ENCODE measurements around the gene TASP1.

TASP1 gene

GRCh38 chr20:13447385-13448180 lies 191.1 kb downstream of the TASP1 start:
- H3K9ac ChIP-seq (ENCODE audit: low read length in 2 of 2), result no peak overlapping the region
- no peaks in the 10 kb centered on the region for H3K4me1 ChIP-seq (ENCODE audit: control insufficient read depth, insufficient read depth, low read length)
- H3K27me3 ChIP-seq (ENCODE audit: control insufficient read depth in 1 of 2, insufficient read depth in 2 of 2, low read length in 2 of 2), result no peaks in the 10 kb centered on the region
- H3K36me3 ChIP-seq (ENCODE audit: control insufficient read depth in 2 of 2, insufficient read depth in 2 of 2, low read length in 2 of 2), result no peaks in the 10 kb centered on the region
- no peak overlapping the region for H3K4me3 ChIP-seq (ENCODE audit: low read length in 2 of 2)
- no peak overlapping the region for H3K27ac ChIP-seq (ENCODE audit: low read length)
- no peaks in the 10 kb centered on the region for H3K9me3 ChIP-seq (ENCODE audit: control insufficient read depth in 2 of 2, low read length in 2 of 2)

- no peak overlapping the region for H3K4me3 ChIP-seq (ENCODE audit: low read length in 2 of 2)
- H3K9me3 ChIP-seq (ENCODE audit: control insufficient read depth in 2 of 2, low read length in 2 of 2), result peaks cover 0 to 3% of the 10 kb centered on the region in 2 donors
- no peak overlapping the region for H3K27ac ChIP-seq (ENCODE audit: low read length)
- no peaks in the 10 kb centered on the region for H3K27me3 ChIP-seq (ENCODE audit: control insufficient read depth in 1 of 2, insufficient read depth in 2 of 2, low read length in 2 of 2)
- no peak overlapping the region for H3K9ac ChIP-seq (ENCODE audit: low read length in 2 of 2)
- H3K4me1 ChIP-seq (ENCODE audit: control insufficient read depth, insufficient read depth, low read length), result no peaks in the 10 kb centered on the region
- H3K36me3 ChIP-seq (ENCODE audit: control insufficient read depth in 2 of 2, insufficient read depth in 2 of 2, low read length in 2 of 2), result no peaks in the 10 kb centered on the region
Measured at GRCh38 chr20:13443690-13444089, 195.0 kb downstream of the TASP1 start.

GRCh38 chr20:13442986-13443385 lies 195.7 kb downstream of the TASP1 start:
- Histone ChIP-seq H3K4me1 (ENCODE audit: control insufficient read depth, insufficient read depth, low read length) (no peaks in the 10 kb centered on the region), H3K27ac (ENCODE audit: low read length) (no peak overlapping the region), H3K36me3 (ENCODE audit: control insufficient read depth in 2 of 2, insufficient read depth in 2 of 2, low read length in 2 of 2) (no peaks in the 10 kb centered on the region)

GRCh38 chr20:13441388-13441787 lies 197.3 kb downstream of the TASP1 start:
- Histone ChIP-seq H3K27me3 (ENCODE audit: control insufficient read depth in 1 of 2, insufficient read depth in 2 of 2, low read length in 2 of 2) (no peaks in the 10 kb centered on the region), H3K36me3 (ENCODE audit: control insufficient read depth in 2 of 2, insufficient read depth in 2 of 2, low read length in 2 of 2) (no peaks in the 10 kb centered on the region), H3K9me3 (ENCODE audit: control insufficient read depth in 2 of 2, low read length in 2 of 2) (peaks cover 0 to 3% of the 10 kb centered on the region in 2 donors), H3K4me1 (ENCODE audit: control insufficient read depth, insufficient read depth, low read length) (no peaks in the 10 kb centered on the region), H3K9ac (ENCODE audit: low read length in 2 of 2) (no peak overlapping the region), H3K4me3 (ENCODE audit: low read length in 2 of 2) (no peak overlapping the region), H3K27ac (ENCODE audit: low read length) (no peak overlapping the region)

More at GRCh38 chr20:13442986-13443385, 195.7 kb downstream of the TASP1 start:
- Histone ChIP-seq H3K9ac (ENCODE audit: low read length in 2 of 2) (no peak overlapping the region), H3K9me3 (ENCODE audit: control insufficient read depth in 2 of 2, low read length in 2 of 2) (peaks cover 0 to 3% of the 10 kb centered on the region in 2 donors), H3K27me3 (ENCODE audit: control insufficient read depth in 1 of 2, insufficient read depth in 2 of 2, low read length in 2 of 2) (no peaks in the 10 kb centered on the region), H3K4me3 (ENCODE audit: low read length in 2 of 2) (no peak overlapping the region)

GRCh38 chr20:13436530-13436929 lies 202.2 kb downstream of the TASP1 start:
- H3K27me3 ChIP-seq (ENCODE audit: control insufficient read depth in 1 of 2, insufficient read depth in 2 of 2, low read length in 2 of 2), result no peaks in the 10 kb centered on the region
- peaks cover 0 to 3% of the 10 kb centered on the region in 2 donors for H3K9me3 ChIP-seq (ENCODE audit: control insufficient read depth in 2 of 2, low read length in 2 of 2)
- no peaks in the 10 kb centered on the region for H3K4me1 ChIP-seq (ENCODE audit: control insufficient read depth, insufficient read depth, low read length)
- H3K36me3 ChIP-seq (ENCODE audit: control insufficient read depth in 2 of 2, insufficient read depth in 2 of 2, low read length in 2 of 2), result no peaks in the 10 kb centered on the region
- no peak overlapping the region for H3K27ac ChIP-seq (ENCODE audit: low read length)
- H3K4me3 ChIP-seq (ENCODE audit: low read length in 2 of 2), result no peak overlapping the region
- no peak overlapping the region for H3K9ac ChIP-seq (ENCODE audit: low read length in 2 of 2)

GRCh38 chr20:13432126-13432525 lies 206.6 kb downstream of the TASP1 start:
- Histone ChIP-seq H3K36me3 (ENCODE audit: control insufficient read depth in 2 of 2, insufficient read depth in 2 of 2, low read length in 2 of 2) (no peaks in the 10 kb centered on the region), H3K27me3 (ENCODE audit: control insufficient read depth in 1 of 2, insufficient read depth in 2 of 2, low read length in 2 of 2) (no peaks in the 10 kb centered on the region), H3K9ac (ENCODE audit: low read length in 2 of 2) (no peak overlapping the region), H3K4me1 (ENCODE audit: control insufficient read depth, insufficient read depth, low read length) (no peaks in the 10 kb centered on the region), H3K27ac (ENCODE audit: low read length) (no peak overlapping the region), H3K9me3 (ENCODE audit: control insufficient read depth in 2 of 2, low read length in 2 of 2) (peaks cover 0 to 3% of the 10 kb centered on the region in 2 donors), H3K4me3 (ENCODE audit: low read length in 2 of 2) (no peak overlapping the region)

- Histone ChIP-seq H3K9ac (ENCODE audit: low read length in 2 of 2) (no peak overlapping the region), H3K27ac (ENCODE audit: low read length) (no peak overlapping the region), H3K9me3 (ENCODE audit: control insufficient read depth in 2 of 2, low read length in 2 of 2) (peaks cover 0 to 3% of the 10 kb centered on the region in 2 donors), H3K4me3 (ENCODE audit: low read length in 2 of 2) (no peak overlapping the region), H3K36me3 (ENCODE audit: control insufficient read depth in 2 of 2, insufficient read depth in 2 of 2, low read length in 2 of 2) (no peaks in the 10 kb centered on the region), H3K4me1 (ENCODE audit: control insufficient read depth, insufficient read depth, low read length) (peaks cover 2% of the 10 kb centered on the region), H3K27me3 (ENCODE audit: control insufficient read depth in 1 of 2, insufficient read depth in 2 of 2, low read length in 2 of 2) (no peaks in the 10 kb centered on the region)
Measured at GRCh38 chr20:13430346-13431002, 208.3 kb downstream of the TASP1 start.

GRCh38 chr20:13428684-13429083 lies 210.0 kb downstream of the TASP1 start:
- H3K27me3 ChIP-seq (ENCODE audit: control insufficient read depth in 1 of 2, insufficient read depth in 2 of 2, low read length in 2 of 2), result no peaks in the 10 kb centered on the region
- H3K4me3 ChIP-seq (ENCODE audit: low read length in 2 of 2), result no peak overlapping the region
- H3K4me1 ChIP-seq (ENCODE audit: control insufficient read depth, insufficient read depth, low read length), result peaks cover 4% of the 10 kb centered on the region
- H3K9ac ChIP-seq (ENCODE audit: low read length in 2 of 2), result no peak overlapping the region
- no peaks in the 10 kb centered on the region for H3K36me3 ChIP-seq (ENCODE audit: control insufficient read depth in 2 of 2, insufficient read depth in 2 of 2, low read length in 2 of 2)
- peaks cover 0 to 3% of the 10 kb centered on the region in 2 donors for H3K9me3 ChIP-seq (ENCODE audit: control insufficient read depth in 2 of 2, low read length in 2 of 2)
- H3K27ac ChIP-seq (ENCODE audit: low read length), result no peak overlapping the region

- peaks cover 4% of the 10 kb centered on the region for H3K4me1 ChIP-seq (ENCODE audit: control insufficient read depth, insufficient read depth, low read length)
- no peak overlapping the region for H3K9ac ChIP-seq (ENCODE audit: low read length in 2 of 2)
- no peak overlapping the region for H3K4me3 ChIP-seq (ENCODE audit: low read length in 2 of 2)
- peaks cover 0 to 3% of the 10 kb centered on the region in 2 donors for H3K9me3 ChIP-seq (ENCODE audit: control insufficient read depth in 2 of 2, low read length in 2 of 2)
- H3K27ac ChIP-seq (ENCODE audit: low read length), result no peak overlapping the region
- no peaks in the 10 kb centered on the region for H3K27me3 ChIP-seq (ENCODE audit: control insufficient read depth in 1 of 2, insufficient read depth in 2 of 2, low read length in 2 of 2)
- H3K36me3 ChIP-seq (ENCODE audit: control insufficient read depth in 2 of 2, insufficient read depth in 2 of 2, low read length in 2 of 2), result no peaks in the 10 kb centered on the region
Measured at GRCh38 chr20:13426870-13427269, 211.9 kb downstream of the TASP1 start.

GRCh38 chr20:13425381-13426135 lies 213.2 kb downstream of the TASP1 start:
- Histone ChIP-seq H3K9ac (ENCODE audit: low read length in 2 of 2) (no peak overlapping the region), H3K36me3 (ENCODE audit: control insufficient read depth in 2 of 2, insufficient read depth in 2 of 2, low read length in 2 of 2) (no peaks in the 10 kb centered on the region), H3K27ac (ENCODE audit: low read length) (no peak overlapping the region), H3K27me3 (ENCODE audit: control insufficient read depth in 1 of 2, insufficient read depth in 2 of 2, low read length in 2 of 2) (no peaks in the 10 kb centered on the region), H3K4me3 (ENCODE audit: low read length in 2 of 2) (no peak overlapping the region), H3K9me3 (ENCODE audit: control insufficient read depth in 2 of 2, low read length in 2 of 2) (peaks cover 0 to 3% of the 10 kb centered on the region in 2 donors), H3K4me1 (ENCODE audit: control insufficient read depth, insufficient read depth, low read length) (peaks cover 4% of the 10 kb centered on the region)

Data from stomach smooth muscle (tissue), 2 donors.